Measurements from ENCODE around the gene TMEM256.

The TMEM256 gene

DNA sequence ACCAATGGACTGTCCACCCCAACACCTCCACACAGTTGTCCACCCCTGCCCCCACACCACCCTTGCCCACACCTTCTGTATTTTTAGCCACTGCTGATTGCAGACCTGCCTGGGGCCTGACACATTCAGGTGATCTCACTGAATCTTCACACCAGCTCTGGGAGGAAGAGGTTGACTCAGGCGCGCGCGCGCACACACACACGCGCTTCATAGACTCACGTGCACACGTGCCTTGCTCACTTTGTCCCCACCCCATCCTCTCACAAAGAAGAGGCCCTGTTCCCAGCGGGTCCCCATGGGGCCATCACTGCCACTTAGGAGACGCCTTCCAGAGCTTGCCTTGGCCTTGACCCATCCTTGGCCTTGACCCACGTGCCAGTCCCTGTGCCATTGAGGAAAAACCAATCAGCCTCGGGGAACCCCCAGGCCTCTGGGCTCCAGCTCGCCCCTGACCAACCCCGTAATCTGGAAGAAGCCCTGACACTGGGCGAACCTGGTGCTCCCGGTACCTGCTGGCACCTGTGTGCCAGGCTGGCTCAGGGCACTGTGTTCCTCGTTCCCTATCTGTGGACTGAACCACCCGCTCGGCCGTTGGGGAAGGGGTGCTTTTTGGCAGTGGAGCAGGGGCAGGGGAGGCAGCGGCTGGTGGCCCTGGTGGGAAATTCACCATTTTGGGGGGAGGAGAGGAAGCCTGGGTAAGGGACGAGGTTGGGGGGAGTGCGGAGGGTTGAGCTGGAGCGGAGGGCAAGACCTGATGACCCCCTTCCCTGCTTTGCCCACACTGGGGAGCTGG, 6.9 kb upstream of the TMEM256 start:
- DNase-seq = no peak
- in situ Hi-C loops (cut with MboI; ENCODE audit: low pct_unique_long_range_greater_than_20kb, low sequenced_read_pairs) = no loop called here

DNA sequence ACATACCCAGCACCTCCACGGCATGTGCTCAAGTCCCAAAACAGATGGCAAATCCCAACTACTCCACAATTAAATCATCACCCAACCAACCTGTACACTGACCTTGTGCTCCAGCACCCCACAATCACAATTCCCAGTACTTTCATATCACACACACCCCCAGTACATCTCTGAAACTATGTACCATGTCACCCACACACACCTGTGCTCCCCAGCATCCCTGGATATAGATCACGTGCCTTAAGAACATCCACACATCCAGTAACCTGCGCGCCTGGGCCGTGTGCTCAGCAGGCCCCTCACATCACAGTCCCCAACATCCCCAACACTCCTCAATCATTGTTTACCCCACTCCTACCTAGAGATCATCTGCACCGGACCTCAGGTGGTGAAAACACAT, 5.8 kb upstream of the TMEM256 start:
- no peak for DNase-seq
- in situ Hi-C loops (cut with MboI; ENCODE audit: low pct_unique_long_range_greater_than_20kb, low sequenced_read_pairs) = no loop called here

DNA sequence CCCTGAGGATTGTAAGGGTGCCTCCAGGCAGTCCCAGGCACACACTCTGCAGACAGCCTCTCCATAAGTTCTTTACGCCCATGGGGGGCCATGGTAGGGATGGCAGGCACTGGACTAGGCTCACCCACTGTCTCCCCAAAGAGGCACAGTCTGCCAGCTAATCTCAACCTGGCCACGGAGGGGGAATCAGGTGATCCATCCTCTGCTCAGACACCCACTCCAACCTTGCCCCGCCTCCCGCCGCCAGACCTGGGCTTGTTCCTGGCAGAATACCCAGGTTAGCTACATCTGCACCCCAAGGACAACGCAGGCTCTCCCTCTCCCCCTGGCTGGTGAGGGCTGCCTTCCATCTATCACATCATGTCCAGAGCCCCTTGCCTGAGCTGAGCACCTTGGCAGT, 5.0 kb upstream of the TMEM256 start:
- in situ Hi-C loops (cut with MboI; ENCODE audit: low pct_unique_long_range_greater_than_20kb, low sequenced_read_pairs) = no loop called here
- no peak for DNase-seq

DNA sequence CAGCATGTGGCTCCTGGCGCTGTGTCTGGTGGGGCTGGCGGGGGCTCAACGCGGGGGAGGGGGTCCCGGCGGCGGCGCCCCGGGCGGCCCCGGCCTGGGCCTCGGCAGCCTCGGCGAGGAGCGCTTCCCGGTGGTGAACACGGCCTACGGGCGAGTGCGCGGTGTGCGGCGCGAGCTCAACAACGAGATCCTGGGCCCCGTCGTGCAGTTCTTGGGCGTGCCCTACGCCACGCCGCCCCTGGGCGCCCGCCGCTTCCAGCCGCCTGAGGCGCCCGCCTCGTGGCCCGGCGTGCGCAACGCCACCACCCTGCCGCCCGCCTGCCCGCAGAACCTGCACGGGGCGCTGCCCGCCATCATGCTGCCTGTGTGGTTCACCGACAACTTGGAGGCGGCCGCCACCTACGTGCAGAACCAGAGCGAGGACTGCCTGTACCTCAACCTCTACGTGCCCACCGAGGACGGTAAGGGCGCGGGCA, 4.4 kb upstream of the TMEM256 start:
- in situ Hi-C loops (cut with MboI; ENCODE audit: low pct_unique_long_range_greater_than_20kb, low sequenced_read_pairs) = no loop called here
- no peak for DNase-seq

DNA sequence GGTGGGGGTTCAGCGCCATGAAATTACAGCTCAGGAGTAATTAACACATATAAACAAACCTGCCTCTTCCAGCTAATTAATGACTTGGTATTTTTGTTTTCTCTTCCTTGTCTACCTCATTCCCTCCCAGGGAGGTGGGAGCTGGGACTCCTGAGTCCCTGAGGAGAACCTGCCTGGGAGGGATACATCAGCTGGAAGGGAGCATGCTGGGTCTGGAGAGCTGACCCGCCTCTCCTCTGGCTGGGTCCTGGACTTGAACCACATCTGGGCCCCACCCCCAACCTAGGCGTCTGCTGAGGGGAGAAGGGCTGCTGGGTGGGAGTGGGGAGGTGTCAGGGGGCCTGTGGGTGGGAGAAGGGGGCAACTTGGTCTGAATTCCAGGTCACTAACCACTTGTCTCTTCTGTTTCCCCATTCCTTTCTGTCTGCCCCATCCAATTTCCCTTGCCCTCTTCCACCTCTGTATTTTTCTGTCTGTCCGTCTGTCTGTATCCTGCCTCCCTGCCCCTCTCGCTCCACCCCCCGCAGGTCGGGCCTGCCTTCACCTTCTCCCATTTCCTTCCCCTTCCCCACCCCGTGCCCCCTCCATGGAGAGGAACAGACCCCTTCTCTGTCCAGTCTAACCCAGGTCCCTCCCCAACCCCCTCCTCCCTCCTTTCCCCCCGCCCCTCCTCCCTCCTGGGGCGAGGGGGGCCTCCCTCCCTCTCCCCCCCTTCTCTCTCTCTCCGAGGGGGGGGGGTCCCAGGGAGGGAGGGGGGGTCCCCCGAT, 3.8 kb upstream of the TMEM256 start, which contains the start of gene NLGN2:
Gene NLGN2 (plus strand): TSS at position 361 of the 767 bp plus-strand sequence. CDS start 411 bp downstream, outside the sequence.
- in situ Hi-C loops (cut with MboI; ENCODE audit: low pct_unique_long_range_greater_than_20kb, low sequenced_read_pairs) = no loop called here
- DNase-seq = no peak

DNA sequence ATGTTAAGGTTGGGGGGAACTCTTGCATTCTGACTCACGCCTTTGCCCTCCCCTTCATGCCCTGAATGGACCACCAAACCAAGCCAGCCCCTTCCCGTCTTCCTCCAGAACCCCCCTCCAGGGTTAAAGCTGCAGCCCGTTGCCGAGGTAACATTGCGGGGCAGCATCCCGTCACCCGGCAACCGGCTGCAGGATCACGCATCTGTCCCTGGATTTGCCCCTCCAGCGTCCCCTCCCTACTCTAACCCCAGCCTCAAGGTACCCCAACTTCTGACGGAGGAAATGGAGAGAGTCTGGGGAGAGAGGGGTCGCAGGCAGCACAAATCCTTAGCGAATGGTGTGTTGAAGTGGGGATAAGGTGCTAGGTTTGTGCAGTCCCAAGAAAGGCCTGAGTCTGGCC, 3.2 kb upstream of the TMEM256 start:
- in situ Hi-C loops (cut with MboI; ENCODE audit: low pct_unique_long_range_greater_than_20kb, low sequenced_read_pairs) = no loop called here
- no peak for DNase-seq

DNA sequence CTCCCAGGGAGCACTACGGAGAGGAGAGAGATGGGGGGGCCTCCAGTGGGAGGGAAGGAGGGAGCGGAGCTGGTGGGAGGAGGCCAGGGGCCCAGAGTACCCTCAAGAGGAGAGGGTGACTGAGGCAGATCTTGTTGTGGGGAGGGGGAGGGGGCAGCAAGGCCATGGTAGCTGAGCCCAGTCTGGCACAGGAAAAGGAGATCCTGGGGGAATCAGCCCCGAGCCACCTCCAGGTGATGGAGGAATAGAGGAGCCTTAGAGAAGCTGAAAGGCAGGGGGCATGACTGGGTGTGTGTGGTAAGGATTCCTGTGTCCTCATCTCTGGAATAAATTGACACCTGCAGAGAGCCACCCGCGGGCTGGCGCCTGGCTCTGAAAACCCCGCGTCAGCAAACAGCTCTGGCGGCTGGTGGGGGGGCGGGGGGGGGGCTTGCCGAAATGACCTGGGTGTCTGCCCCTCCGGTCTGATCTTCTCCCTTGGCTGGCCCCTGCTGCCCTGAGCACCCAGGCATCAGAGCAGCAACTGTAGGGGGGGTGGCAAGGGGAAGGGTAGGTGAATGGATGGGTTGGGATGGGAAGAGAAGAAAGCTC, 2.4 kb upstream of the TMEM256 start:
- DNase-seq = no peak
- in situ Hi-C loops (cut with MboI; ENCODE audit: low pct_unique_long_range_greater_than_20kb, low sequenced_read_pairs) = no loop called here

DNA sequence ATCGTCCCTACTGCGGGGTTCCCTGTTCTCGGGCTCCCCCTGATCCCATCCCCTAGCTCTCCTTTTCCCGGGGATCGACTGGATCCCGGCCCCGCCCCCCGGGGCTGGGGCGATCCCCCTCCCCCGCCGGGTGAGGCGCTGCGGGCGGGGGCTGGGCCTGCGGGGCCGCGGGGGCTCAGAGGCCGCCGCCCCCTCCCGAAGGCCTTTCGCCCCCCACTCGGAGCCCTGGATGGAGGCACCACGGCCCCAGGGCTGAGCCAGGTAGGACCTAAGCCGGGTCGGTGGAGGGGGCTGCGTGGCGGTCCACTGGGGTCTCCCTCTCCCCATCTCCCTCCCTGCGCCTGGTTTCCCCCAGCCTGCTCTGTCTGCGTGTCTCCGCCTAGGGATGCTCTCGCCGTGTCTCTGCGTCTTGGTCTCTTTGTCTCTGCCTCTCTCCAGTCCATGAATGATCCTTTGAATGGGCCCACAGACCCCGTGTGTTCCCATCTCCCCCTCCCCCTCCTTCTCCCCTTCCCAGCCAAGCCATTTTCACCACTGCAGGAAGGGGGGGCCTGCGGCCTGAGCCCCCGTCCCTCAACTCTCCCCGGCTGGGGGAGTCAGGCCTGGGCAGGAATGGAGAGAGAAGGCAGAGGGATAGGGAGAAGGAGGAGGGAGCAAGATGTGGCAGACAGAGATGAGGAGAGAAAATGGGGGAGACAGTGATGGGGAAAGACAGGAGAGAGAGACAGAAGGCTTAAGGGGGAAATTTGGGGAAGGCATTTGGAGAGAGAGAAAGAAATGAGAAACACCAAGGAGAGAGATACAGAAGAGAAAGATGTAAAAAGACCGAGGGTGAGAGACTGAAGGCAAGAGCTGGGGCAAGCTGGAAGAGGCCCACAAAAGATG, 1.7 kb upstream of the TMEM256 start:
- in situ Hi-C loops (cut with MboI; ENCODE audit: low pct_unique_long_range_greater_than_20kb, low sequenced_read_pairs) = no loop called here
- no peak for DNase-seq

DNA sequence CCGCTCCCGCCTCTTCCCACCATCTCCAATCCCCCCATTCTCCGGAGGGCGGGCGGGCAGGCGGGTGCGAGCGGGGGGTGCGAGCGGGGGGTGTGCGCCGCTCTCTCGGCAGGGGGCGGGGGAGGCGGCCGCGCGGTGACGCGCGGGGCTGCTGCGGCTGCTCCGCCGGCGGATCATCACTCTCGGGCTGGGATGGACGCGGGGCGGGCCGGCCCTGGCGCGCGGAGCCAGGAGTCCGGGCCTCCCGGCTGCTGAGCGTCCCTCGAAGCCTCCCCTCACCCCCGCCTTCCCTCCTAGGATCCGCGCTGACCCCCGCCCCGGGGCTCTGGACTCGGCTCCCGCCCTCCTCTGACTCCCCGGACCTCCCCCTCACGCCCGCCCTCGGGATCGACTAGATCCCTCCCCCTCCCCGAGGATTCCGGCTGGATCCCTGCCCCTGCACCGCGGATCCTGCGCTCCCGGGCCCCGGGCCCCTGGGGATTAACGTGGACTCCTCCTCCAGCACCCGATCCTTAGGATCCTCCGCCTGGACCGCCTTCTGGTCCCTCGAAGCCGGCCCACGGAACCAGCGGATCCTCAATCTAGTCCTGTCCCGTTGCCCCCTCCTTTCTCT, 946 bp upstream of the TMEM256 start:
- in situ Hi-C loops (cut with MboI; ENCODE audit: low pct_unique_long_range_greater_than_20kb, low sequenced_read_pairs) = no loop called here
- DNase-seq = no peak

DNA sequence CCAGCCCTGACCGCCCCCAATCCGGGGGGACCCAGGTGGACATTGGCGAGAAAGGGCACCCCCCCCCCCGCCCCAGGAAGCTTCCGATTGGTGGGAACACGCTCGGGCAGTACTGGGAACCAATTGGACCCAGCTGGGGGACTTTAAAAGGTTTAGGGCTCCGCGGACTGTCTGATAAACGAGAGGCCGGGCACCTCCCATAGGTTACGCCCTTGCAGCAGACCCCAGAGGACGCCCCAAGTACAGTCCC, 245 bp downstream of the TMEM256 start:
- in situ Hi-C loops (cut with MboI; ENCODE audit: low pct_unique_long_range_greater_than_20kb, low sequenced_read_pairs) = no loop called here
- DNase-seq = no peak

DNA sequence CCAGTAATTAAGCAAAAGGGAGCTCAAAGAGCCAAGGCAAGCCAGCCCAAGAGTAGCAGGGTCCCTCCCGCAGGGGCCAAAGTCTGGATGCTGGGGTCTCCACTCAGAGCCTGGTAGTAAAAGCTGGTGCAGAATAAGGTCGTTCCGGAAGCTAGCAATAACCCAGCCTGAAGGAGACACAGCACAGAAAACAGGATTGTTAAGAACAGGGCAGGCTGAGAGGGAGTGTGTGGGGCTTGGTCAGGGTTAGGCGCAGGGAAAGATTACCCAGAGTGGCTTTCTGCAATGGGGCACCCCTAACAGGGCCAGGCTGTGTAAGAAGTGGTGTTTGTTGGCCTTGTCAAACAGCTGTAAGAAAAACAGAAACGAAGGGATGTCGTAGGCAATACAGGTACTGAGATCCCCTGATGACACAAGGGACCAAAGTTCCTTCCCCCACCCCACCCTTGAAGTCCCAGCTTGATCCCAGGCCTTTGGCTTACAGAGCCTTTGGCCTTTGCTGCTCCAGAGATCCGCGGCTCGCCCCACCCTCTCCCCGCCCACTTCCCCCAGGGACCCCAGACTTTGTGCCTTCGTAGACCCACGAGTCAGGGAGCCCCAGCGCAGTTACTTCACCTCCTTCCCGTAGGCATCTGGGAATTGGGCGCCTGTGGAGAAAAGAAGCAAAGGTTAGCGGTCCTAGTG, 712 bp downstream of the TMEM256 start:
- in situ Hi-C loops (cut with MboI; ENCODE audit: low pct_unique_long_range_greater_than_20kb, low sequenced_read_pairs) = no loop called here
- DNase-seq = no peak

DNA sequence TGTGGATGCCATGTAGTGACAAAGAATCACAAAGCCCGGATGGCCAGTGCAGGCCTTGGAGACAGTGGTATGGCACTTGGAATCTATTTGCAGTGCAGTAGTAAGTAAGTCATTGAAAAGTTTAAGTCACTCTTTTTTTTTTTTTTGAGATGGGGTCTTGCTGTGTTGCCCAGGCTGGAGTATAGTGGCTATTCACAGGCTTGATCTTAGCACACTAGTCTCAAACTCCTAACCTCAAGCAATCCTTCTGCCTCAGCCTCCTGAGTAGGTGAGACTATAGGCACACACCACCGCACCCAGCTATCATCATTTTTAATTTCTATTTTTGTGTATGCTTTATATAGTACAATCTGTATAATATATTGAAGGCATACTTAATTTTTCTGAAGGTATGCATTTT, 5.3 kb downstream of the TMEM256 start:
- in situ Hi-C loops (cut with MboI; ENCODE audit: low pct_unique_long_range_greater_than_20kb, low sequenced_read_pairs) = no loop called here
- DNase-seq = no peak

DNA sequence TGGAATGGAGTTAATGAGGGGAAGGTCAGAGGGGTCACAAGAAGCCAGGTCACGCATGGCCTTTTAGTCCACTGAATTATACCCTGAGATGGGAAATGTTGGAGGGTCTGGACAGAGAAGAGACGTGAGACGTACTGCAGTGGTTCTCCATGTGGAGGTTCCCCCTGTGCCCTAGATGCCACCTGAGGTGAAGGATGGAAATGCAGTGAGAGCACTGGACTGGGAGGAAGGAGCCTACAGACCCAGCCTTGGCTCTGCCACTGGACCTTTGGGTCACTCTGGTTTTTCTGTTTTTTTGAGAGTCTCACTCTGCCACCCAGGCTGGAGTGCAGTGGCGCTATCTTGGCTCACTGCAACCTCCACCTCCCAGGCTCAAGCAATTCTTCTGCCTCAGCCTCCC, 7.8 kb downstream of the TMEM256 start:
- in situ Hi-C loops (cut with MboI; ENCODE audit: low pct_unique_long_range_greater_than_20kb, low sequenced_read_pairs) = no loop called here
- no peak for DNase-seq

DNA sequence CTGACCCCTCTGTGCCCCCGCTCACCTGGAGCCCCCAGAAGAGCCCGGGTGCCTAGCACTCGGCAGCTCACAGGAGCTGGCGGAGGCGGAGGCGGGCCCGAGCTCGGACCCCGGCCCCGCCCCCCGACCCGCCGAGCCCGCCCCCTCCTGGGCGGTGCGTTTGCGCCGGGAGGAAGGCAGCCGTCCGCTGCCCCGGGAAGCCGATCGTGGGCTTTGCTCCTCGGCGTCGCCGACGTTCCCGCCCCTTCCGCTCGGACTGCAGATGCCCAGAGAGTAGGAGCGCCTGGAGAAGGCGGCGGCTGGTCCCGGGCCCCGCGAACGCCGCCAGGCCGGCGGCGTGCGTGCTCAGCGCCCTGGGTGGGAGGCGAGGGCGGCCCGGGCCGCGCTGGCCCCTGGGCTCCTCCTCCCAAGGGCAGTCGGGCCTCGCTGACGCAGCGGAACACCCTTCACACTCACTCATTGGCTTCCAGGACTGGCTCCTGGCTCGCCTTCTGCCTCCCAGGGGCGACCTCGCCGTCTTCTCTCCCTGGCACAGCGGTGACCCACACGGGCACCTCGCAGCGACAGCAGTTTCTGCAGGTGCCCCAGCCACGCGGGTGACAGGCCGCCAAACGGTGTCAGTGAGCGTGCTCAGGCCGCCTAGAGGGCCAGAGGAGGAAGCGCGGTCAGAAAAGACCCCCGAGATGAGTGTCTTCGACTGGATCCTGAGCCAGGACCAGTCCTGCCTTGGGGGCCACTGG, 9.3 kb downstream of the TMEM256 start, which contains the start of gene PLSCR3:
Gene PLSCR3 (minus strand): TSS at position 74 of the 740 bp plus-strand sequence. CDS start 415 bp downstream, outside the sequence.
- DNase-seq = peak; percentile 79
- in situ Hi-C loops (cut with MboI; ENCODE audit: low pct_unique_long_range_greater_than_20kb, low sequenced_read_pairs) = no loop called here

DNA sequence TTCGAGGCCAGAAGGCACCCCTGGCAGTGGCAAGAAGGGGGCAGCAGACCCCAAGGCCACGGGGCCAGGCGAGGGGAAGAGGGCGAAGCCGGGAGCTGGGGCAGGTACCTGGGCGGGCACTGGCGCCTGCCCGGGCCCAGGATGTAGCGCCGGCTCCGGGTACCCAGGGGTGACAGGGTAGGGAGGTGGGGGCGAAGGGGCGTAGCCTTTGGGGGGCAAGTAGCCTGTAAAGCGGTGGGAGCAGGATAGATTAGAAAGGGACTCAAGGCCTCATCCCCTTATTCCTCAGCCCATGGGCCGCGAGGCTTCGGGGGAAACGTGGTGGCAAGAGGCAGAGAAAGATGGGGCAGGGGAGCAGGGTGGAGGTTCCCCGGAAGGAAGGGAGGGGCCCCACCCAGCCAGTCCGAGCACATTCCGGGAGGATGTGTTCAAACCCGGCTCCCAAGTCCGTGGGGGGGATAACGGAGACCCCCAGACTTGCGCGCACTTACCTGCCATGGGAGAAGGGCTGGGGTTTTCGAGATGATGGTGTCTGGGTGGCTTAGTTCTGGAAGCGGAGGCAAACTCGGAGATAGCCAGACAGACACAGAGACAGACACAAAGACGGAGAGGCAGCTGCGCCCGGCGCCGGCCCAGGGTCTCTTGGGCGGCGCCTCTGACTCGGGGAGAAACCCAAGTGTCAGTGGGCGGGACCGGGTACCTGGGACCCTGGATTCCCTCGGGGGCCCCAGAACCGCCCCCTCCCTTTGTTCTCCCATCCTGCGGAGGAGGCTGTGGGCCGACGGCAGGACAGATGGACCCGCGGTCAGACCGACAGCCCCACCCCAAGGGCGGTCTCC, 10.1 kb downstream of the TMEM256 start:
- peak; percentile 52 for DNase-seq

DNA sequence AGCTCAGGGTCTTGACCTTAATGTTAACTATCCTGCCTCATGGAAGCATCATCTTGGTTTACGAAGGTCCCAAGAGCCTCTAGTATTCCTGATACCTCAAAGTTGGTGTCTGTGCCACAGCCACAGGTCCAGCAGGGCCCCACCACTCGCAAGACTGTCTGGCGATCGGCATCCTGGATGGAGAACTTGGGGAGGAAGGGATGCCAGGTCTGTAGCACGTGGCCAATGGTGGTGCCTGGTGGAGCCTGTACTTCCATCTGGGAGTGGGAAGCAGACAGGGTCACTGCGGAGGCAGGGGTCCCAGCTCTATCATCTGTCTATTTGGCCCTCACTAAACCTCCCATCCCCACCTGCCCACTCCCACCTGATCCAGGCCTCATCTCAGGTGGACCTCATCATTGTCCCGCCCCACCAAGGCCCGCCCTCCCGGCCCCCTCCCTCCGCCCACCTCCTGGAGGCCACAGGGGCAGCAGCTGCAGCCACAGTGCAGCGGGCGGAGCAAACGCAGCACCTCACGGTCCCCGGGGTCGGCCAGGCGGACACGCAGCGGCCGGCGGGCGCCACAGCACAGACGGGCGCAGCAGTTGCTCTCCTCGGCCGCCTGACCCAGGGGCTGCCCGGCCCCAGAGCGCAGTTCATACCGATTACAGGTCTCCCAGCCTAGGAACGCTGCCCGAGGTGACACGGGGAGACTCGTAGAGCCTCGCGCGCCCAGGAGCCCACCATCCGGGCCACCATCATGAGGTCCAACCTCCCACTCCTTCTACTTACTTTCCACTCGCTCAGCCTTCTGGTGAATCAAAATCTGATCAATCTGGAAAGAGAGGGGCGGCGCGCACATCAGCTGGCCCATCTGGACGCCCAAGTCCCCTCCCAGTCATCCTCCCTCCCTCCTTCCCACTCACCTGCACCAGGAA, 10.9 kb downstream of the TMEM256 start:
- in situ Hi-C loops (cut with MboI; ENCODE audit: low pct_unique_long_range_greater_than_20kb, low sequenced_read_pairs) = no loop called here
- DNase-seq = no peak

More for the DNA sequence above, 10.1 kb downstream of the TMEM256 start:
- in situ Hi-C loops (cut with MboI; ENCODE audit: low pct_unique_long_range_greater_than_20kb, low sequenced_read_pairs) = no loop called here

Data from KBM-7 (cell line).